ENCODE data around the gene C13orf42.
"Not testable (repeated sequence)": the region's sequence is repeated elsewhere in the genome, so short reads cannot be mapped to it uniquely, and the experiment has no call there.

The C13orf42 gene

GRCh38 chr13:51136276-51136980, 25.4 kb upstream of the C13orf42 start:
- H3K9me3 ChIP-seq: peaks cover under 1% of the 10 kb centered on the region
- no peak overlapping the region for H3K27ac ChIP-seq

GRCh38 chr13:51134763-51135365, 23.8 kb upstream of the C13orf42 start:
- no peak overlapping the region for H3K4me3 ChIP-seq (ENCODE audit: low read depth in 1 of 2, low read length in 1 of 2)
- H3K9me3 ChIP-seq: peaks cover 7% of the 10 kb centered on the region
- H3K27me3 ChIP-seq: no peaks in the 10 kb centered on the region
- no peak overlapping the region for H3K27ac ChIP-seq
- peaks cover 0 to 3% of the 10 kb centered on the region in 2 experiments for H3K4me1 ChIP-seq (ENCODE audit: control insufficient read depth in 1 of 2, insufficient read depth in 1 of 2, low read depth in 1 of 2, low read length in 1 of 2)
- no peaks in the 10 kb centered on the region for H3K36me3 ChIP-seq
- TF ChIP-seq CTCF (IDR thresholded peaks at IDR 0.05): no peak

More at GRCh38 chr13:51136276-51136980, 25.4 kb upstream of the C13orf42 start:
- H3K27me3 ChIP-seq: no peaks in the 10 kb centered on the region
- H3K4me1 ChIP-seq (ENCODE audit: control insufficient read depth in 1 of 2, insufficient read depth in 1 of 2, low read depth in 1 of 2, low read length in 1 of 2): peaks cover 0 to 3% of the 10 kb centered on the region in 2 experiments
- TF ChIP-seq CTCF (IDR thresholded peaks at IDR 0.05): no peak
- H3K4me3 ChIP-seq (ENCODE audit: low read depth in 1 of 2, low read length in 1 of 2): no peak overlapping the region
- no peaks in the 10 kb centered on the region for H3K36me3 ChIP-seq

GRCh38 chr13:51130348-51130747, 19.3 kb upstream of the C13orf42 start:
- Histone ChIP-seq H3K9me3 (peaks cover 7% of the 10 kb centered on the region), H3K27ac (no peak overlapping the region), H3K36me3 (no peaks in the 10 kb centered on the region), H3K4me3 (ENCODE audit: low read depth in 1 of 2, low read length in 1 of 2) (no peak overlapping the region), H3K4me1 (ENCODE audit: control insufficient read depth in 1 of 2, insufficient read depth in 1 of 2, low read depth in 1 of 2, low read length in 1 of 2) (peaks cover 0 to 3% of the 10 kb centered on the region in 2 experiments), H3K27me3 (no peaks in the 10 kb centered on the region)
- no peak for TF ChIP-seq CTCF (IDR thresholded peaks at IDR 0.05)

GRCh38 chr13:51125495-51126226, 14.6 kb upstream of the C13orf42 start:
- no peaks in the 10 kb centered on the region for H3K9me3 ChIP-seq
- TF ChIP-seq CTCF (IDR thresholded peaks at IDR 0.05): no peak

GRCh38 chr13:51122868-51123566, 11.9 kb upstream of the C13orf42 start:
- Histone ChIP-seq H3K4me3 (ENCODE audit: low read depth in 1 of 2, low read length in 1 of 2) (no peak overlapping the region), H3K27ac (no peak overlapping the region), H3K9me3 (no peaks in the 10 kb centered on the region), H3K27me3 (peaks cover 25% of the 10 kb centered on the region), H3K36me3 (no peaks in the 10 kb centered on the region), H3K4me1 (ENCODE audit: control insufficient read depth in 1 of 2, insufficient read depth in 1 of 2, low read depth in 1 of 2, low read length in 1 of 2) (no peaks in the 10 kb centered on the region)
- TF ChIP-seq CTCF (IDR thresholded peaks at IDR 0.05): no peak

More at GRCh38 chr13:51125495-51126226, 14.6 kb upstream of the C13orf42 start:
- Histone ChIP-seq H3K27ac (no peak overlapping the region), H3K4me3 (ENCODE audit: low read depth in 1 of 2, low read length in 1 of 2) (no peak overlapping the region), H3K4me1 (ENCODE audit: control insufficient read depth in 1 of 2, insufficient read depth in 1 of 2, low read depth in 1 of 2, low read length in 1 of 2) (no peaks in the 10 kb centered on the region), H3K27me3 (peaks cover 25% of the 10 kb centered on the region), H3K36me3 (no peaks in the 10 kb centered on the region)

GRCh38 chr13:51120873-51121272, 9.8 kb upstream of the C13orf42 start:
- H3K36me3 ChIP-seq; H3K4me3 ChIP-seq (ENCODE audit: low read depth in 1 of 2, low read length in 1 of 2); H3K4me1 ChIP-seq (ENCODE audit: control insufficient read depth in 1 of 2, insufficient read depth in 1 of 2, low read depth in 1 of 2, low read length in 1 of 2); H3K9me3 ChIP-seq; H3K27ac ChIP-seq: not testable (repeated sequence)
- peaks cover 25% of the 10 kb centered on the region for H3K27me3 ChIP-seq
